ENCODE measurements around the gene HOXB3.

GRCh38 chr17:48578616-48579470 lies 11.2 kb downstream of the HOXB3 start:
- TF ChIP-seq CTCF (IDR thresholded peaks at IDR 0.05) (no peak), POLR2A (IDR thresholded peaks at IDR 0.05) (no peak)
